Mesothelial cell of epicardium (in vitro differentiated cells): Measurements from ENCODE around the gene NAA10. TPM values are rescaled to one million over a fixed set of nuclear protein-coding genes. Genes with fewer than 3 reads are reported as not detected.

Experiments used
- DNase-seq, 2 experiments: peaks; one replicate each; pipeline ENCODE4 v3.0.0; 2021; ENCODE audit warnings: low spot score in 2 of 2; ENCODE audit not compliant: unreplicated experiment in 2 of 2
- H3K27ac Mint-ChIP-seq: 2 replicates; pipeline ENCODE4 v1.8.0; 2021; ENCODE audit warnings: mixed read lengths
- H3K27me3 Mint-ChIP-seq: 2 replicates; pipeline ENCODE4 v1.8.0; 2021; ENCODE audit warnings: low read depth, mixed read lengths
- H3K36me3 Mint-ChIP-seq: 2 replicates; pipeline ENCODE4 v1.8.0; 2021; ENCODE audit warnings: mixed read lengths
- H3K4me1 Mint-ChIP-seq: 2 replicates; pipeline ENCODE4 v1.8.0; 2021; ENCODE audit warnings: mixed read lengths
- H3K4me3 Mint-ChIP-seq: 2 replicates; pipeline ENCODE4 v1.8.0; 2021; ENCODE audit warnings: mild to moderate bottlenecking, moderate library complexity, mixed read lengths
- H3K9me3 Mint-ChIP-seq: 2 replicates; pipeline ENCODE4 v1.8.0; 2021; ENCODE audit warnings: mixed read lengths
- CTCF ChIP-seq: fragments of 200-600 bp; sonication (generic); IDR thresholded peaks from one replicate; pipeline ENCODE4 v1.5.0; 2021; ENCODE audit warnings: antibody characterized with exemption; ENCODE audit not compliant: unreplicated experiment
- total RNA-seq: library from RNA; stranded (reverse); gene quantifications from 3 replicates; pipeline ENCODE4 v1.2.1, GENCODE V29; 2021

The NAA10 gene
- total RNA-seq, 1 donor from 2014 or later = 76.8 TPM

- Mint-ChIP-seq H3K9me3 (peaks cover 22% of the 10 kb centered on the region), H3K4me1 (peaks cover 25% of the 10 kb centered on the region), H3K36me3 (no peaks in the 10 kb centered on the region), H3K27ac (peak overlapping the region; percentile 73), H3K4me3 (peak overlapping the region; percentile 8), H3K27me3 (no peaks in the 10 kb centered on the region)
- no peak for TF ChIP-seq CTCF
- peak in 1 of 2 experiments; percentile 24 for DNase-seq
Observed at GRCh38 chrX:153900831-153901752, 33.7 kb downstream of the NAA10 start.

- no peak overlapping the region for H3K4me3 Mint-ChIP-seq
- DNase-seq = no peak
- H3K27me3 Mint-ChIP-seq = no peaks in the 10 kb centered on the region
- H3K27ac Mint-ChIP-seq = no peak overlapping the region
- TF ChIP-seq CTCF = no peak
- no peaks in the 10 kb centered on the region for H3K36me3 Mint-ChIP-seq
- peaks cover 20% of the 10 kb centered on the region for H3K9me3 Mint-ChIP-seq
- H3K4me1 Mint-ChIP-seq = peaks cover 15% of the 10 kb centered on the region
Observed at GRCh38 chrX:153897899-153898298, 36.9 kb downstream of the NAA10 start.

- TF ChIP-seq CTCF = no peak
- peaks cover 16% of the 10 kb centered on the region for H3K9me3 Mint-ChIP-seq
- no peak overlapping the region for H3K27ac Mint-ChIP-seq
- H3K4me3 Mint-ChIP-seq = no peak overlapping the region
- H3K27me3 Mint-ChIP-seq = peaks cover 45% of the 10 kb centered on the region
- H3K4me1 Mint-ChIP-seq = peaks cover 4% of the 10 kb centered on the region
- H3K36me3 Mint-ChIP-seq = no peaks in the 10 kb centered on the region
- no peak for DNase-seq
Observed at GRCh38 chrX:153889123-153889522, 45.7 kb downstream of the NAA10 start.

GRCh38 chrX:153888344-153888743 lies 46.5 kb downstream of the NAA10 start:
- H3K4me3 Mint-ChIP-seq = no peak overlapping the region
- H3K27me3 Mint-ChIP-seq = peaks cover 51% of the 10 kb centered on the region
- no peak for DNase-seq
- H3K27ac Mint-ChIP-seq = no peak overlapping the region
- no peak for TF ChIP-seq CTCF
- peaks cover 16% of the 10 kb centered on the region for H3K9me3 Mint-ChIP-seq
- H3K36me3 Mint-ChIP-seq = no peaks in the 10 kb centered on the region
- peaks cover 4% of the 10 kb centered on the region for H3K4me1 Mint-ChIP-seq

GRCh38 chrX:153887385-153887784 lies 47.5 kb downstream of the NAA10 start:
- peaks cover 10% of the 10 kb centered on the region for H3K9me3 Mint-ChIP-seq
- H3K4me1 Mint-ChIP-seq = peaks cover 4% of the 10 kb centered on the region
- H3K4me3 Mint-ChIP-seq = no peak overlapping the region
- DNase-seq = no peak
- peaks cover 57% of the 10 kb centered on the region for H3K27me3 Mint-ChIP-seq
- no peak overlapping the region for H3K27ac Mint-ChIP-seq
- H3K36me3 Mint-ChIP-seq = no peaks in the 10 kb centered on the region
- no peak for TF ChIP-seq CTCF
